ENCODE data around the gene MDK.

Gene MDK

GRCh38 chr11:46381048-46381818 lies at the start of gene MDK:
MDK (plus strand) TSS chr11:46381669; CDS start chr11:46382058, 389 bp downstream.
- no peak for DNase-seq

- no peak for DNase-seq
Observed at GRCh38 chr11:46332093-46332567, 49.3 kb upstream of the MDK start.

- DNase-seq, result peak; percentile 71
Observed at GRCh38 chr11:46332568-46333393, 48.7 kb upstream of the MDK start.

GRCh38 chr11:46333394-46333947 lies 48.0 kb upstream of the MDK start:
- peak; percentile 66 for DNase-seq

- DNase-seq, result no peak
Observed at GRCh38 chr11:46334211-46334610, 47.3 kb upstream of the MDK start.

- DNase-seq, result no peak
Observed at GRCh38 chr11:46335271-46335670, 46.2 kb upstream of the MDK start.

GRCh38 chr11:46335890-46336562 lies 45.4 kb upstream of the MDK start:
- DNase-seq, result peak; percentile 28

- no peak for DNase-seq
Observed at GRCh38 chr11:46336563-46337180, 44.8 kb upstream of the MDK start.

GRCh38 chr11:46337626-46338345 lies 43.7 kb upstream of the MDK start:
- no peak for DNase-seq

- DNase-seq, result no peak
Observed at GRCh38 chr11:46338636-46338987, 42.9 kb upstream of the MDK start.

GRCh38 chr11:46338988-46339666 lies 42.3 kb upstream of the MDK start:
- peak; percentile 63 for DNase-seq

- DNase-seq, result no peak
Observed at GRCh38 chr11:46339816-46340215, 41.7 kb upstream of the MDK start.

GRCh38 chr11:46341454-46341853 lies 40.0 kb upstream of the MDK start:
- no peak for DNase-seq

GRCh38 chr11:46342239-46342638 lies 39.2 kb upstream of the MDK start:
- no peak for DNase-seq

GRCh38 chr11:46343520-46343919 lies 37.9 kb upstream of the MDK start:
- no peak for DNase-seq

GRCh38 chr11:46345131-46345597 lies 36.3 kb upstream of the MDK start:
- DNase-seq, result no peak

GRCh38 chr11:46345881-46346484 lies 35.5 kb upstream of the MDK start:
- DNase-seq, result no peak

GRCh38 chr11:46346886-46347636 lies 34.4 kb upstream of the MDK start, which contains the start of gene DGKZ:
DGKZ (plus strand) TSS chr11:46347463; CDS start chr11:46347660, 197 bp downstream.
- peak; percentile 94 for DNase-seq

- DNase-seq, result peak; percentile 47
Observed at GRCh38 chr11:46347637-46348311, 33.7 kb upstream of the MDK start.
